ENCODE results near the gene ZNF79. TPM values are rescaled to one million over a fixed set of nuclear protein-coding genes. Genes with fewer than 3 reads are reported as not detected.
A peak's percentile ranks its signal among the peaks of the same experiment; 100 is the strongest.

Gene ZNF79
- 9.7 TPM for total RNA-seq

- Histone ChIP-seq H3K27me3 (ENCODE audit: insufficient read depth, low read length) (no peaks in the 10 kb centered on the region), H3K4me3 (ENCODE audit: low read length) (peak within 1 kb of the TSS; percentile 83), H3K4me1 (ENCODE audit: insufficient read depth, low read length) (peaks cover 34% of the 10 kb centered on the region), H3K9me3 (ENCODE audit: low read depth, low read length) (no peaks in the 10 kb centered on the region)
Measured at GRCh38 chr9:127423934-127424675, at the start of gene ZNF79. TSS of gene ZNF79 (plus strand) at chr9:127424382. CDS start at chr9:127424788, 406 bp downstream.

GRCh38 chr9:127380479-127380878 lies 43.7 kb upstream of the ZNF79 start:
- peaks cover 23% of the 10 kb centered on the region for H3K27me3 ChIP-seq (ENCODE audit: insufficient read depth, low read length)
- no peak overlapping the region for H3K4me3 ChIP-seq (ENCODE audit: low read length)
- H3K4me1 ChIP-seq (ENCODE audit: insufficient read depth, low read length) = no peaks in the 10 kb centered on the region

GRCh38 chr9:127382541-127382940 lies 41.6 kb upstream of the ZNF79 start:
- no peak overlapping the region for H3K4me3 ChIP-seq (ENCODE audit: low read length)
- H3K27me3 ChIP-seq (ENCODE audit: insufficient read depth, low read length) = peaks cover 27% of the 10 kb centered on the region
- peaks cover under 1% of the 10 kb centered on the region for H3K4me1 ChIP-seq (ENCODE audit: insufficient read depth, low read length)
- H3K9me3 ChIP-seq (ENCODE audit: low read depth, low read length) = peaks cover 7% of the 10 kb centered on the region

More at GRCh38 chr9:127380479-127380878, 43.7 kb upstream of the ZNF79 start:
- H3K9me3 ChIP-seq (ENCODE audit: low read depth, low read length) = peaks cover 7% of the 10 kb centered on the region

- Histone ChIP-seq H3K4me1 (ENCODE audit: insufficient read depth, low read length) (peaks cover 17% of the 10 kb centered on the region), H3K27me3 (ENCODE audit: insufficient read depth, low read length) (peaks cover 25% of the 10 kb centered on the region), H3K4me3 (ENCODE audit: low read length) (no peak overlapping the region), H3K9me3 (ENCODE audit: low read depth, low read length) (peaks cover 3% of the 10 kb centered on the region)
Measured at GRCh38 chr9:127384016-127384730, 40.0 kb upstream of the ZNF79 start.

GRCh38 chr9:127384901-127385300 lies 39.3 kb upstream of the ZNF79 start:
- H3K27me3 ChIP-seq (ENCODE audit: insufficient read depth, low read length) = peaks cover 28% of the 10 kb centered on the region
- peaks cover 21% of the 10 kb centered on the region for H3K4me1 ChIP-seq (ENCODE audit: insufficient read depth, low read length)
- no peak overlapping the region for H3K4me3 ChIP-seq (ENCODE audit: low read length)
- H3K9me3 ChIP-seq (ENCODE audit: low read depth, low read length) = no peaks in the 10 kb centered on the region

- H3K27me3 ChIP-seq (ENCODE audit: insufficient read depth, low read length) = peaks cover 34% of the 10 kb centered on the region
- H3K4me1 ChIP-seq (ENCODE audit: insufficient read depth, low read length) = peaks cover 22% of the 10 kb centered on the region
- no peak overlapping the region for H3K4me3 ChIP-seq (ENCODE audit: low read length)
- H3K9me3 ChIP-seq (ENCODE audit: low read depth, low read length) = no peaks in the 10 kb centered on the region
Measured at GRCh38 chr9:127386249-127386648, 37.9 kb upstream of the ZNF79 start.

- peaks cover 22% of the 10 kb centered on the region for H3K4me1 ChIP-seq (ENCODE audit: insufficient read depth, low read length)
- H3K9me3 ChIP-seq (ENCODE audit: low read depth, low read length) = no peaks in the 10 kb centered on the region
- H3K4me3 ChIP-seq (ENCODE audit: low read length) = no peak overlapping the region
- peaks cover 40% of the 10 kb centered on the region for H3K27me3 ChIP-seq (ENCODE audit: insufficient read depth, low read length)
Measured at GRCh38 chr9:127386981-127387380, 37.2 kb upstream of the ZNF79 start.

- Histone ChIP-seq H3K9me3 (ENCODE audit: low read depth, low read length) (no peaks in the 10 kb centered on the region), H3K27me3 (ENCODE audit: insufficient read depth, low read length) (peaks cover 32% of the 10 kb centered on the region), H3K4me3 (ENCODE audit: low read length) (no peak overlapping the region), H3K4me1 (ENCODE audit: insufficient read depth, low read length) (peaks cover 22% of the 10 kb centered on the region)
Measured at GRCh38 chr9:127388037-127388855, 35.9 kb upstream of the ZNF79 start.

GRCh38 chr9:127388856-127389238 lies 35.3 kb upstream of the ZNF79 start:
- Histone ChIP-seq H3K4me1 (ENCODE audit: insufficient read depth, low read length) (peaks cover 22% of the 10 kb centered on the region), H3K27me3 (ENCODE audit: insufficient read depth, low read length) (peaks cover 30% of the 10 kb centered on the region), H3K9me3 (ENCODE audit: low read depth, low read length) (no peaks in the 10 kb centered on the region), H3K4me3 (ENCODE audit: low read length) (no peak overlapping the region)

GRCh38 chr9:127389381-127390247 lies 34.6 kb upstream of the ZNF79 start:
- H3K9me3 ChIP-seq (ENCODE audit: low read depth, low read length) = no peaks in the 10 kb centered on the region
- peaks cover 22% of the 10 kb centered on the region for H3K4me1 ChIP-seq (ENCODE audit: insufficient read depth, low read length)
- no peak overlapping the region for H3K4me3 ChIP-seq (ENCODE audit: low read length)
- peaks cover 32% of the 10 kb centered on the region for H3K27me3 ChIP-seq (ENCODE audit: insufficient read depth, low read length)

- no peak overlapping the region for H3K4me3 ChIP-seq (ENCODE audit: low read length)
- peaks cover 37% of the 10 kb centered on the region for H3K27me3 ChIP-seq (ENCODE audit: insufficient read depth, low read length)
- no peaks in the 10 kb centered on the region for H3K9me3 ChIP-seq (ENCODE audit: low read depth, low read length)
- H3K4me1 ChIP-seq (ENCODE audit: insufficient read depth, low read length) = peaks cover 22% of the 10 kb centered on the region
Measured at GRCh38 chr9:127390248-127390545, 34.0 kb upstream of the ZNF79 start.

GRCh38 chr9:127390563-127390962 lies 33.6 kb upstream of the ZNF79 start:
- H3K27me3 ChIP-seq (ENCODE audit: insufficient read depth, low read length) = peaks cover 41% of the 10 kb centered on the region
- H3K4me3 ChIP-seq (ENCODE audit: low read length) = no peak overlapping the region

GRCh38 chr9:127392166-127392565 lies 32.0 kb upstream of the ZNF79 start:
- Histone ChIP-seq H3K4me1 (ENCODE audit: insufficient read depth, low read length) (peaks cover 29% of the 10 kb centered on the region), H3K9me3 (ENCODE audit: low read depth, low read length) (no peaks in the 10 kb centered on the region), H3K4me3 (ENCODE audit: low read length) (no peak overlapping the region), H3K27me3 (ENCODE audit: insufficient read depth, low read length) (peaks cover 36% of the 10 kb centered on the region)

More at GRCh38 chr9:127390563-127390962, 33.6 kb upstream of the ZNF79 start:
- Histone ChIP-seq H3K4me1 (ENCODE audit: insufficient read depth, low read length) (peaks cover 22% of the 10 kb centered on the region), H3K9me3 (ENCODE audit: low read depth, low read length) (no peaks in the 10 kb centered on the region)

GRCh38 chr9:127392976-127393375 lies 31.2 kb upstream of the ZNF79 start:
- Histone ChIP-seq H3K9me3 (ENCODE audit: low read depth, low read length) (no peaks in the 10 kb centered on the region), H3K4me1 (ENCODE audit: insufficient read depth, low read length) (peaks cover 28% of the 10 kb centered on the region), H3K27me3 (ENCODE audit: insufficient read depth, low read length) (peaks cover 36% of the 10 kb centered on the region), H3K4me3 (ENCODE audit: low read length) (no peak overlapping the region)
